GM12801 (cell line): ENCODE results near the gene DENND4B.

Source experiments
- TF ChIP-seq, protein P1 (sequence below): IDR thresholded peaks from one replicate; pipeline ENCODE4 v1.5.1; 2011; ENCODE audit warnings: control low read depth; ENCODE audit not compliant: insufficient read length; ENCODE audit errors: extremely low read depth

Gene DENND4B

DNA sequence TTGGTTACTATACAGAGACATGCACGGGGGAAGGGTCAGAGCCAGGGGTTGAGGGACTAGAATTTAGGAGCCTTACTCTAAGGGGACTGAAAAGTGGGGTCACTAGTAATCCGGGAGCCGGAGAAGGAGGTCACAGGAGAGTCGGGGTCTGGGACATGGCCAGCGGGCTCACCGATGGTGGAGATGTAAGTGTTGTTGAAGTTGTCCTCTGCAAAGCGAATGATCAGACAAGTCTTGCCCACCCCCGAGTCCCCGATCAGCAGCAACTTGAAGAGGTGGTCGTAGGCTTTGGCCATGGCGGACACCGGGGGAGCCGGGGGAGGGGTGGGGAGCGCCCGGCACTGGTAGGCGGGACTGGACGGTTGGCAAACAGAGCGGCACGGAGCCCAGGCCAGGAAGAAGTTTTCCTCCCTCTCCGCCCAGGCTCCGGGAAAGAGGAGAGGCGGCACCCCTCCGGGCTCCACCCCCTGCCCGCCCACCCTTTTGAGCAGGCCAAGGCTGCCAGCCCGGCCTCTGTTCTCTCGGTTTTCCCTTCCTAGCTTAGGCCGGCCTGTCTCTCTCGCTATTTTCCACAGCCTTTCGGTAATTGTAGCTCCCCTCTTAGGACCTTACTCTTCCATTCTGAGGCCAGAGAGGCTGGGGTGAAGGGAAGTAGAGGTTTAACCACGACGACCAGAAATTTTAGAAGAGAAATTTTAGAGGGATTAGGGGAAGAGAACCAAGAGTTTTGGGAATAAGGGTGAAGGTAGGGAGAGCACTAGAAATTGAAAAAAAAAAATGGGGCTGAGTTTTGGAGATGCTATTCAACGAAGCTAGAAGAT, 39.6 kb upstream of the DENND4B start, which contains the start of gene RAB13:
RAB13 (minus strand) TSS at position 399 of the 821 bp plus-strand sequence; CDS start at position 296, 103 bp downstream.
- TF ChIP-seq, protein P1, sequence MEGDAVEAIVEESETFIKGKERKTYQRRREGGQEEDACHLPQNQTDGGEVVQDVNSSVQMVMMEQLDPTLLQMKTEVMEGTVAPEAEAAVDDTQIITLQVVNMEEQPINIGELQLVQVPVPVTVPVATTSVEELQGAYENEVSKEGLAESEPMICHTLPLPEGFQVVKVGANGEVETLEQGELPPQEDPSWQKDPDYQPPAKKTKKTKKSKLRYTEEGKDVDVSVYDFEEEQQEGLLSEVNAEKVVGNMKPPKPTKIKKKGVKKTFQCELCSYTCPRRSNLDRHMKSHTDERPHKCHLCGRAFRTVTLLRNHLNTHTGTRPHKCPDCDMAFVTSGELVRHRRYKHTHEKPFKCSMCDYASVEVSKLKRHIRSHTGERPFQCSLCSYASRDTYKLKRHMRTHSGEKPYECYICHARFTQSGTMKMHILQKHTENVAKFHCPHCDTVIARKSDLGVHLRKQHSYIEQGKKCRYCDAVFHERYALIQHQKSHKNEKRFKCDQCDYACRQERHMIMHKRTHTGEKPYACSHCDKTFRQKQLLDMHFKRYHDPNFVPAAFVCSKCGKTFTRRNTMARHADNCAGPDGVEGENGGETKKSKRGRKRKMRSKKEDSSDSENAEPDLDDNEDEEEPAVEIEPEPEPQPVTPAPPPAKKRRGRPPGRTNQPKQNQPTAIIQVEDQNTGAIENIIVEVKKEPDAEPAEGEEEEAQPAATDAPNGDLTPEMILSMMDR, result no peak

DNA sequence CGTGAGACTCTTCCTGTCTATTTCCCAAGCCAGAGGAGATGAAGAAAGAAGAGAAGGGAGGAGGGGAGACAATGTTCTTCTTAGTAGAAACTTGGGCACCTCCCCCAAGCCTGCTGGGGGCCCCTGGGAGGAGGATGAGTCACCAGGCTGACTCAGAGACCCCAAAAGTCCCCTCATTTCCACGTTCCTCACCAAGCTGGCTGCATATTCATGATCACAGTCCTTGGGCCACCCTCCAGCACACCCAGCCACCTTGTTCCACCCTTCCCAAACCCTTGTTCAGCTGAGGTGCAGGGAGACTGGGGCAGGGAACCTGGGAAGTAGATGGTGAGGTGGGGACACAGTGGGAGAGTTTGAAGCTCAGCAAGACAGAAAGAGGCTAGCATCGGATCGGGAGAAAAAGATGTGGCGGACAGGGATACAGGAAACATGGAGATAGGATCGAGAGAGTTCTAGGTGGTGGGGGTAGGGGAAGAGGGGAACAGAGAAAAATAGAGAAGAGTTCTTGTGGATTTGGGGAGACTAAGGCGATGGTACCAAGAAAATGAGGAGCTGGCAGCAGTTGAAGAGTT, 38.9 kb upstream of the DENND4B start:
- TF ChIP-seq, protein P1, result no peak

DNA sequence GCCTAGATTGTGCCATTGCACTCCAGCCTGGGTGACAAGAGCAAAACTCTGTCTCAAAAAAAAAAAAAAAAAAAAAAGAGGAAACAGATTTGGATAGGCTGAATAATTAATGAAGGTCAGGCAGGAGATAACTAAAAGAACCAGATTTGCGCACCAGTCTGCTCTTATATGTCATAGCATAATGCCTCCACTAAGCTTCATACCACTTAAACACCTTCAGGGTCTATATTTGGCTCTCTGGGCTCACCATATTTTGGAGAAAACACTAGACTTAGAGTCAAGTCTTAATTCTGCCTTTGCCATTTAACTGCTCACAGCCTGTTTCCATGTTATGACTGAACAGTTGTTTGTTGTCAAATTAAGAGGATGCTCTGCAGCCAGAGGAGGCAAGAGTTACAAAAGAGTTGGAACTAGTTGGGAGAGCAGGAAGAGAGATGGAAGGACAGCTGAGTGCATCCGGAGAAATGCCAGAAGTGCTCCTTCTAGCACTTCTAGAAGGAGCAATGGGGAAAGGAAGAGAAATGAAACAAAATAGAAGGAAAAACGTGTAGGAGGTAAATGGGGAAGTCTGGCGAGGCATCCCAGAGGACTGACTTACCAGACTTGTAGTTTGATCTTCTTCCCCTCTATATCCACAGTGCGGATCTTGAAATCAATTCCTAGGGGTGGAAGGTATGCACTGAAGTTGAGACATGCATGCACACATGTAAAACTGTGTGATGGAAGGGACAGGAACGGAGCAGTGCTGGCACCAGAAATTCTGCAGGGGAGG, 37.8 kb upstream of the DENND4B start:
- TF ChIP-seq, protein P1, result no peak

DNA sequence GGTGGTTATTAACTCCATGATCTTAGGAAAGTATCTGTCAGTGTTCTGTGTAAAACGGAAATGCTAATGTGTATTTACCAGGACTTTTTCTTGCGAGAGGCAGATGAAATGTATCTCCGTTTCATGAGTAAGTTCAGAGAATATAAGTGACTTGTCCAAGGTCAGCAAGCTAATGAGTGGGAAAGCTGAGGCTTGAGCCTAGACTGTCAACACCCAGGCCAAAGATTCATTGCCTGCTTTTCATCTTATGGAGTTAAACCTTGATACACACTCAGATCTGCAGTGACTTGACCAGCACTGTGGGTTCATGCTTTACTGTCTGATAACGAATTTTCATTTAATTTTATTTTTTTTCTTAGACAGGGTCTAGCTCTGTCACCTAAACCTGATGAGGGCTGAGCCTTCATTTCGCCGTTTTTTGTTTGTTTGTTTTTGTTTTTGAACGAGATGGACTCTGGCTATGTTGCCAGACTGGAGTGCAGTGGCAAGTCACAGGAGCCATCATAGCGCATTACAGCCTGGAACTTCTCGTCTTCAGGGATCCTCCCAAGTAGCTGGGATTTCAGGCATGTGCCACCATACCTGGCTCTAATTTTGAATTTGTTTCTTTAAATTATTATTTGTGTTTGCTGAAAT, 31.9 kb upstream of the DENND4B start:
- TF ChIP-seq, protein P1, result no peak

DNA sequence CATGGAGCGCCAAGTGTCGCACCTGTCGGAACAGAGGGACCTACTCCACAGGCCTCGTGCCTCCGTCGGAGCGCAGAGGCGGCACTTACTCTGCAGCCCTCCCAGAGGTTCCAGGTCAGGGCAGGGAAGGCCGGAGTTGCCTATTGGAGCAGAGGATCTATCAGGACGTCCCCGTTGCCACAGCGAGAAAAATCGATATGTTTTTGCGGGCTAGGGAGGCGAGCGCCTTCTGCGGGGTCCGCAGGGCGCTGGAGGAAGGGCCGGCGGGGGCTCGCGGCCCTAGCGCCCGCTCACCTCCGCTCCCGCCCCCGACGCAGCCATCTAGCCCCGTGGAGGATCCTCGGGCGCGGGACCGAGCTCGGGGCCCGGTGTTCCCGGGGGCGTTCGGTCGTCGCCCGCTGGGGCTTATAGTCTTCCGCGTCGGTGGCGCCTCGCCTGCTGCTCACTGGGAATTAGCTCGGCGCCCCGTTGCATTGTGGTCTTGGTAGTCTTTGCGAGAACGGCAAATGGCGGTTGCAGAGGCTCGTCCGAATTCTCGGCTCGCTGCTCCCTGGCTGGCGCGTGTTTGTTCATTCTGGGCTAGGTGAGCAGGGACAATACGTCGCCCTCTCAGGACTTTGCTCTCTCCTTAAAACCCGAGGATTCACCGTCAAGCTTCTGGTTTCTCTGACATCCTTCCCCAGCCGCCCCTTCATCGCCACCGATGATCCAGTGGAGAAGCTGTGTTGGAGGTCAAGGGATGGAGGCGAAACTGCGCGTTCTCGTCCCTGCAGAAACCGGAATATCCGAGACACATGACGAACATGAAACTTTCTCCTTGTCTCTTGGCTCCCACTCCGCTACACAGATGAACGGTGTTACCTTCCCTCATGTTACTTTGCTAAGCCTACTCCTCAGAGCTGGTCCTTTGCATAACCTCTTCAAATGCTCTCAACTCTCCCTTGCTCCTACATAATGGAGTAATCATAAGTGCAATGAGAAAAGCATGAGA, 31.0 kb upstream of the DENND4B start, which contains the start of gene JTB:
JTB (minus strand) TSS at position 425 of the 991 bp plus-strand sequence; CDS start at position 3, 422 bp downstream.
- TF ChIP-seq, protein P1, result no peak

DNA sequence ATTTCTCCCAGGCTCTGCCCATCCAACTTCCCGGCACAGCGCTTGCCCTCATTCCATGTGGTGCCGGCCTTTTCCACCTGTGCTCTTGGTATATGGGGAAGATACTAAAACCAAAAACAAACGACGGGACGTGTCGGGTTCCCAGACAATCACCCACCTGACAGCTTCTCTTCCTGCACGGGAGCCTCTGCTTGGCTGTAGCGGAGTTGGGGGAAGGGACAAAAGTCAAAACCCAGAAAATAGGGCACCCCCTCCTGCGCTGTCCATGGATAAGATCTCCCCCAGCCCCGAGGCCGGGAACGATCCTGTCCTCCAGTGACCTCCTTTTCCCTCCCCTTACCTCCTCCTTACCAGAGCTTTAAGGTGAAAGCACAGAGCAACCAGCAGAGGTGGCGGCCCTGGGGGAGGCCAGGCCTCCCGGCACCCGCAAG, 30.3 kb upstream of the DENND4B start:
- TF ChIP-seq, protein P1, result no peak
